Stimulated activated CD8-positive, alpha-beta memory T cell treated with anti-CD3 and anti-CD28 coated beads, Interleukin-15, amount 100 ng/mL, for 24 hours (primary cell): ENCODE measurements around the gene FHIT.

ENCODE experiments used
- DNase-seq: peaks from one replicate; pipeline ENCODE4 v3.0.0-alpha.2; 2020; ENCODE audit warnings: low read depth

FHIT gene

DNA sequence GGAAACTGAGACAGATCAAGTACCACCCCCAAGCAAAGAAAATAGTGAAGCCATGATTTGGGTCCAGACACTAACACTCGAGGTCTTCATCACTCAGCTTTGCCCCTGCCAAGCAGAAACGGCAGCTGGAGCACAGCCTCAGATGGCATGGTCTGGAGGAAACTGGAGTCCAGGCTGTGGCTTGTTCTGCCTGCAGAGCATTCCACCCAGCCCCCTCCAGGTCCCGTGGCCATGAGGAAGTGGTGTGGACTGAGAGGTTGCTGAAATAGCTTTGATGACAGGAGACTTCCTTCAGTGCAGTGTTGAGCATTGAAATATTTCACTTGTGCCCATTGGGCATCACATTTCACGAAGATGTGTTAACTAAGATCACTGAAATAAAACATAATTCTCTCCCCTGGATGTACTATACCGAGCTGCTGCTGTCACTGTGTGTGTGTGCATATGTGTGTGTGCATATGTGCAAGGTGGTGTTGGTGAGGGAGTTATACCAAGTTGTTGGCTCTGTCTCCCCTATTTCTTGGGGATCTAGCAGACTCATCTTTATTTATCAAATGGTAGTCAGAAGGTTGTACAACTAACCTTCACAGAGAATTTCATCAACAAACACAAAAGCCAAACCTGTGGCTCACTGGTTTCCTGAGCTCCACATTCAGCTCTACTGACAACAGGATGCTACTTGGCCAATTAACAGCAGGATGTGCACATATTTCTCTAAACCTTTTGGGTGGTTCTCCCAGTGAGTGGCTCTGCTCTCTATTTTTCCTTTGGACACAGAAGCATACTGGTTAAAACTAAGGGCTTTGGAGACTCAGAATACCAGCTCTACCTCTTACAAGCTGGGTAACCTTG lies 1541.3 kb downstream of the FHIT start:
- no peak for DNase-seq

DNA sequence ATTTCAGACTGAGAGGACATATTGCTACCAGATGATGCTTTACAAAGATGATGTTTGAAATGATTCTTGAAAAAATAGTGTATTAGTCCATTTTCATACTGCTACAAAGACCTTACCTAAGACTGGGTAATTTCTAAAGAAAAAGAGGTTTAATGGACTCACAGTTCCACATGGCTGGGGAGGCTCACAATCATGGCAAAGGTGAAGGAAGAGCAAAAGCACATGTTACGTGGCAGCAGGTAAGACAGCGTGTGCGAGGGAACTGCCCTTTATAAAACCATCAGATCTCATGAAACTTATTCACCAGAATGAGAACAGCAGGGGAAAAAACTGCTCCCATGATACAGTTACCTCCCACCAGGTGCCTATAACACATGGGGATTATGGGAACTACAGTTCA lies 1543.0 kb downstream of the FHIT start:
- no peak for DNase-seq

DNA sequence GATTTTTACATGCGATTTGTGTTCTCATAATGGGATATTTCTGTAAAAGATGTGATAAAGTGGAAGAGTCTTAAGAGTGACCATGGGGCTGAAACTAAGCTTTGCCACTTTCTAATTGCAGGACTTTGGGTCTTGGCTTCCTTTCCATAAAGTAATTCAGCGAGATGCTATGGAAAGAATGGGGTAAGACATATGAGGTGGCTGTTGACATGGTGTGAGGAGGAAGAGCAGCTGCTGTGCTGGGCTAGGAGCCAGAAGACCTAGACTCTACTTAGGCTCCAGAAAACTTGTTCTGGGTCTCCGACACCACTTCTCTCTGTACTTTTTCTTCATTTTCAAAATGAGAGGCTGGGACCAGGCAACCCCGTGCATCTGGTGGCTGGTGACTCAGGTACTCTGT lies 1547.0 kb downstream of the FHIT start:
- DNase-seq: no peak

DNA sequence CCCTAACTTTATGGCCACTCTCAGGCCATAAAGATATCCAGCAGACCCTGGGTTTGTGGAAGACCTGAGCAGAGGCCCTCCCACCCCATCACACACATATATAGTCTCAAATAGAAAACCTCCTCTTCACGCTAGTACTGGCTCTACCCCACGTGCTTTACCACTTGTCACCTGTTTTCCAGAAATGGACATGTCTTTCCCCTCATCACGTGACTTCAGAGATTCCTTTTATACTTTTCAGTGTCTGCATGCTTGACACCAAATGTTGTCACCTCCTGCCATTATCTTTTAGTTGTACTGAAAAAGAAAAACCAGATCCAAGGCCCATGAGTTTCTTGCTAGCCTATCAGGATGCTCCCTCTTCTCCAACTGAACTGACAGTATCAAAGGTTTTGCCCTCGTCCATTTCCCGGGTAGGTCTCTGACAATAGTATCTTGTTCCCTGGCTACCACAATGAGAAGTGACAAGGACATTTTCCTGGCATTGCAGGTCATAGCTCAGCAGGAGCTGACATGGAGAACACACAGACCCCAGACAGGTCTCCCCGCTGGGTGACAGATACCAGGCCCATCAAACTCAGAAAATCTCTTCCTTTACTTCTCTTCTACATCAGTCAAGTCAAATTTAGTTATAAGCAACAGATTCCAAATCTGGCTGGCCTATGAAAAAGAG lies 1551.5 kb downstream of the FHIT start:
- no peak for DNase-seq
